K562 (cell line): ENCODE data around the gene SCFD2. TPM values are rescaled to one million over a fixed set of nuclear protein-coding genes. Genes with fewer than 3 reads are reported as not detected.

Experiments used
- CBX5 ChIP-seq: IDR thresholded peaks from 2 replicates; pipeline ENCODE4 v1.6.1; 2014; ENCODE audit warnings: low read depth, borderline replicate concordance
- ETV5 ChIP-seq: sonication (generic); formaldehyde crosslinking; IDR thresholded peaks from 2 replicates; pipeline ENCODE4 v1.4.0; 2020; ENCODE audit warnings: low read depth, mild to moderate bottlenecking, missing genetic modification reagents
- EWSR1 ChIP-seq: fragments of 450-650 bp; IDR thresholded peaks from 2 replicates; pipeline ENCODE4 v1.6.1; 2018; ENCODE audit warnings: borderline replicate concordance, mild to moderate bottlenecking, low read depth, moderate library complexity; ENCODE audit not compliant: partially characterized antibody
- KLF13 ChIP-seq: fragments of 450-650 bp; IDR thresholded peaks from 2 replicates; pipeline ENCODE4 v1.6.1; 2016; ENCODE audit warnings: missing genetic modification characterization, low read depth, mild to moderate bottlenecking, missing compliant biosample characterization, moderate library complexity, borderline replicate concordance
- MCM7 ChIP-seq, 2 experiments: fragments of 450-650 bp; IDR thresholded peaks; 2 replicates each; pipeline ENCODE4 v1.6.1; 2016 to 2018
- MYC ChIP-seq, 2 experiments: fragments of 250-450 bp in 1 of 2; sonication (Bioruptor Pico) in 1 of 2; IDR thresholded peaks; 2 replicates each; pipeline versions ENCODE4 v1.5.1 to v1.6.1; 2012 to 2021; ENCODE audit warnings: low read depth in 2 of 2, borderline replicate concordance in 1 of 2, improper control_type of control experiment in 1 of 2, low read length in 1 of 2, mild to moderate bottlenecking in 1 of 2, moderate library complexity in 1 of 2
- PPARD ChIP-seq: fragments of 250-450 bp; sonication (Bioruptor Pico); IDR thresholded peaks from 2 replicates; pipeline ENCODE4 v1.8.0; 2022; ENCODE audit warnings: inconsistent platforms, mild to moderate bottlenecking, moderate library complexity
- SMC3 ChIP-seq: conservative IDR thresholded peaks from 2 replicates; pipeline ENCODE4 v1.6.1; 2011; ENCODE audit warnings: low read depth, low read length, improper control_type of control experiment; ENCODE audit not compliant: insufficient read depth
- XRCC3 ChIP-seq: fragments of 450-650 bp; IDR thresholded peaks from 2 replicates; pipeline ENCODE4 v1.6.1; 2017; ENCODE audit warnings: mild to moderate bottlenecking, moderate library complexity
- ZBTB7A ChIP-seq: IDR thresholded peaks from 2 replicates; pipeline ENCODE4 v1.6.1; 2011; ENCODE audit warnings: low read depth, mild to moderate bottlenecking, low read length, moderate library complexity, borderline replicate concordance; ENCODE audit not compliant: control insufficient read depth
- ZBTB8A ChIP-seq: fragments of 450-650 bp; IDR thresholded peaks from 2 replicates; pipeline ENCODE4 v1.6.1; 2018; ENCODE audit warnings: mild to moderate bottlenecking, moderate library complexity; ENCODE audit not compliant: partially characterized antibody
- ZNF561 ChIP-seq: fragments of 450-650 bp; formaldehyde crosslinking; conservative IDR thresholded peaks from 2 replicates; pipeline ENCODE4 v1.4.0; 2020; ENCODE audit warnings: mild to moderate bottlenecking, moderate library complexity
- polyA plus RNA-seq, 8 experiments: library from polyadenylated mRNA; depleted of rRNA in 4 of 8; stranded (reverse) in 5 of 8; unstranded in 3 of 8; fragments of >200 nt; fragmentation: Nextera tagmentation in 2 of 8; fragmentation: Illumina TruSeq in 1 of 8; extraction: Ambion mirVana in 2 of 8; extraction: Trizol in 1 of 8; gene quantifications; 2 replicates each; pipeline versions ENCODE4 v1.2.1 to v1.2.3, GENCODE V29; 2011 to 2014; ENCODE audit warnings: inconsistent platforms in 1 of 8, missing spikeins in 1 of 8
- total RNA-seq, 7 experiments: library from RNA; depleted of rRNA in 6 of 7; stranded (reverse); fragments of >200 nt in 6 of 7; fragmentation: Illumina TruSeq in 2 of 7; extraction: Trizol in 2 of 7; gene quantifications; 2 replicates each; pipeline versions ENCODE4 v1.2.1 to v1.2.3, GENCODE V29; 2011 to 2021; ENCODE audit warnings: low replicate concordance in 1 of 7
- TF ChIP-seq, protein P1 (sequence below), 2 experiments: fragments of 150-350 bp in 1 of 2; IDR thresholded peaks; 2 replicates each; pipeline ENCODE4 v1.6.1; 2012 to 2016; ENCODE audit warnings: low read depth in 2 of 2, low read length in 2 of 2, mild to moderate bottlenecking in 1 of 2, moderate library complexity in 1 of 2
- TF ChIP-seq, protein P2 (sequence below): sonication (generic); formaldehyde crosslinking; IDR thresholded peaks from 2 replicates; pipeline ENCODE4 v1.8.0; 2022; ENCODE audit warnings: mild to moderate bottlenecking, low read depth, missing genetic modification reagents
- TF ChIP-seq, protein P3 (sequence below): fragments of 450-650 bp; formaldehyde crosslinking; IDR thresholded peaks from 2 replicates; pipeline ENCODE4 v1.4.0; 2020; ENCODE audit warnings: mild to moderate bottlenecking, moderate library complexity
- TF ChIP-seq, protein P4 (sequence below): fragments of 200-800 bp; sonication (Bioruptor generic); IDR thresholded peaks from 2 replicates; pipeline ENCODE4 v1.6.1; 2016; ENCODE audit warnings: missing genetic modification characterization, missing compliant biosample characterization

The SCFD2 gene
- total and polyA plus RNA-seq, 9 of the 15 experiments (the other 6 are each of a cell fraction or from before 2014, with no cell fraction given): 5.7 to 30.3 (median 22.8) TPM

DNA sequence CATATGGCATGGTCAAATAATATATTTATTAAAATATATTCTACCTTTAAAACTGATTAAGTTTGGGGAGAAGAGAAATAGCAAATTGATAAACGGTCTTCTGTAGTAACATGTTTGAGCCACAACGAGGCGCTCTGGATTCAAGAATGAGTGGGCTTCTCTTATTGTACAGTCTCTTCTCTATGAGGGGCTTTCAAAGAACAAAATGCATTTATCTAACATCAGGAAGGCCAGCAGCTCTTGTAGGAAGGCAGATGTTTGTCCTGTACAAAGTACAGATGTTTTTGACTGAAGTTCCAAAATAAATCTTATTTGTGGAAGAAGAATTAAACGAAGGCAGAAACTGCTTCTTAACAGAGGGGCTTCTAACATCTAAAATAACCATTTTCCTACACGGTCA, 350.2 kb downstream of the SCFD2 start (continued):
- TF ChIP-seq CBX5 (no peak), ETV5 (CRISPR knock-in tag) (no peak), ZBTB8A (no peak), XRCC3 (no peak), ZNF561 (CRISPR knock-in tag) (no peak), PPARD (no peak), MCM7 (IDR thresholded peaks at IDR 0.05) (no peak), ZBTB7A (no peak), KLF13 (tag) (no peak), SMC3 (peak; percentile 46), EWSR1 (no peak), MYC (IDR thresholded peaks at IDR 0.05; ENCODE audit: low read depth, low read length) (no peak), MYC (CRISPR knock-in tag; IDR thresholded peaks at IDR 0.05; ENCODE audit: borderline replicate concordance, low read depth) (no peak)
- TF ChIP-seq, protein P1, sequence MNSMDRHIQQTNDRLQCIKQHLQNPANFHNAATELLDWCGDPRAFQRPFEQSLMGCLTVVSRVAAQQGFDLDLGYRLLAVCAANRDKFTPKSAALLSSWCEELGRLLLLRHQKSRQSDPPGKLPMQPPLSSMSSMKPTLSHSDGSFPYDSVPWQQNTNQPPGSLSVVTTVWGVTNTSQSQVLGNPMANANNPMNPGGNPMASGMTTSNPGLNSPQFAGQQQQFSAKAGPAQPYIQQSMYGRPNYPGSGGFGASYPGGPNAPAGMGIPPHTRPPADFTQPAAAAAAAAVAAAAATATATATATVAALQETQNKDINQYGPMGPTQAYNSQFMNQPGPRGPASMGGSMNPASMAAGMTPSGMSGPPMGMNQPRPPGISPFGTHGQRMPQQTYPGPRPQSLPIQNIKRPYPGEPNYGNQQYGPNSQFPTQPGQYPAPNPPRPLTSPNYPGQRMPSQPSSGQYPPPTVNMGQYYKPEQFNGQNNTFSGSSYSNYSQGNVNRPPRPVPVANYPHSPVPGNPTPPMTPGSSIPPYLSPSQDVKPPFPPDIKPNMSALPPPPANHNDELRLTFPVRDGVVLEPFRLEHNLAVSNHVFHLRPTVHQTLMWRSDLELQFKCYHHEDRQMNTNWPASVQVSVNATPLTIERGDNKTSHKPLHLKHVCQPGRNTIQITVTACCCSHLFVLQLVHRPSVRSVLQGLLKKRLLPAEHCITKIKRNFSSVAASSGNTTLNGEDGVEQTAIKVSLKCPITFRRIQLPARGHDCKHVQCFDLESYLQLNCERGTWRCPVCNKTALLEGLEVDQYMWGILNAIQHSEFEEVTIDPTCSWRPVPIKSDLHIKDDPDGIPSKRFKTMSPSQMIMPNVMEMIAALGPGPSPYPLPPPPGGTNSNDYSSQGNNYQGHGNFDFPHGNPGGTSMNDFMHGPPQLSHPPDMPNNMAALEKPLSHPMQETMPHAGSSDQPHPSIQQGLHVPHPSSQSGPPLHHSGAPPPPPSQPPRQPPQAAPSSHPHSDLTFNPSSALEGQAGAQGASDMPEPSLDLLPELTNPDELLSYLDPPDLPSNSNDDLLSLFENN (IDR thresholded peaks at IDR 0.05; ENCODE audit: low read depth in 2 of 2, low read length in 2 of 2): no peak
- TF ChIP-seq, protein P2, sequence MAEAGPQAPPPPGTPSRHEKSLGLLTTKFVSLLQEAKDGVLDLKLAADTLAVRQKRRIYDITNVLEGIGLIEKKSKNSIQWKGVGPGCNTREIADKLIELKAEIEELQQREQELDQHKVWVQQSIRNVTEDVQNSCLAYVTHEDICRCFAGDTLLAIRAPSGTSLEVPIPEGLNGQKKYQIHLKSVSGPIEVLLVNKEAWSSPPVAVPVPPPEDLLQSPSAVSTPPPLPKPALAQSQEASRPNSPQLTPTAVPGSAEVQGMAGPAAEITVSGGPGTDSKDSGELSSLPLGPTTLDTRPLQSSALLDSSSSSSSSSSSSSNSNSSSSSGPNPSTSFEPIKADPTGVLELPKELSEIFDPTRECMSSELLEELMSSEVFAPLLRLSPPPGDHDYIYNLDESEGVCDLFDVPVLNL (CRISPR knock-in tag): no peak
- TF ChIP-seq, protein P3, sequence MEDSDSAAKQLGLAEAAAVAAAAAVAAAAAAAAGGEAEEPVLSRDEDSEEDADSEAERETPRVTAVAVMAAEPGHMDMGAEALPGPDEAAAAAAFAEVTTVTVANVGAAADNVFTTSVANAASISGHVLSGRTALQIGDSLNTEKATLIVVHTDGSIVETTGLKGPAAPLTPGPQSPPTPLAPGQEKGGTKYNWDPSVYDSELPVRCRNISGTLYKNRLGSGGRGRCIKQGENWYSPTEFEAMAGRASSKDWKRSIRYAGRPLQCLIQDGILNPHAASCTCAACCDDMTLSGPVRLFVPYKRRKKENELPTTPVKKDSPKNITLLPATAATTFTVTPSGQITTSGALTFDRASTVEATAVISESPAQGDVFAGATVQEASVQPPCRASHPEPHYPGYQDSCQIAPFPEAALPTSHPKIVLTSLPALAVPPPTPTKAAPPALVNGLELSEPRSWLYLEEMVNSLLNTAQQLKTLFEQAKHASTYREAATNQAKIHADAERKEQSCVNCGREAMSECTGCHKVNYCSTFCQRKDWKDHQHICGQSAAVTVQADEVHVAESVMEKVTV: peak; percentile 64
- TF ChIP-seq, protein P4, sequence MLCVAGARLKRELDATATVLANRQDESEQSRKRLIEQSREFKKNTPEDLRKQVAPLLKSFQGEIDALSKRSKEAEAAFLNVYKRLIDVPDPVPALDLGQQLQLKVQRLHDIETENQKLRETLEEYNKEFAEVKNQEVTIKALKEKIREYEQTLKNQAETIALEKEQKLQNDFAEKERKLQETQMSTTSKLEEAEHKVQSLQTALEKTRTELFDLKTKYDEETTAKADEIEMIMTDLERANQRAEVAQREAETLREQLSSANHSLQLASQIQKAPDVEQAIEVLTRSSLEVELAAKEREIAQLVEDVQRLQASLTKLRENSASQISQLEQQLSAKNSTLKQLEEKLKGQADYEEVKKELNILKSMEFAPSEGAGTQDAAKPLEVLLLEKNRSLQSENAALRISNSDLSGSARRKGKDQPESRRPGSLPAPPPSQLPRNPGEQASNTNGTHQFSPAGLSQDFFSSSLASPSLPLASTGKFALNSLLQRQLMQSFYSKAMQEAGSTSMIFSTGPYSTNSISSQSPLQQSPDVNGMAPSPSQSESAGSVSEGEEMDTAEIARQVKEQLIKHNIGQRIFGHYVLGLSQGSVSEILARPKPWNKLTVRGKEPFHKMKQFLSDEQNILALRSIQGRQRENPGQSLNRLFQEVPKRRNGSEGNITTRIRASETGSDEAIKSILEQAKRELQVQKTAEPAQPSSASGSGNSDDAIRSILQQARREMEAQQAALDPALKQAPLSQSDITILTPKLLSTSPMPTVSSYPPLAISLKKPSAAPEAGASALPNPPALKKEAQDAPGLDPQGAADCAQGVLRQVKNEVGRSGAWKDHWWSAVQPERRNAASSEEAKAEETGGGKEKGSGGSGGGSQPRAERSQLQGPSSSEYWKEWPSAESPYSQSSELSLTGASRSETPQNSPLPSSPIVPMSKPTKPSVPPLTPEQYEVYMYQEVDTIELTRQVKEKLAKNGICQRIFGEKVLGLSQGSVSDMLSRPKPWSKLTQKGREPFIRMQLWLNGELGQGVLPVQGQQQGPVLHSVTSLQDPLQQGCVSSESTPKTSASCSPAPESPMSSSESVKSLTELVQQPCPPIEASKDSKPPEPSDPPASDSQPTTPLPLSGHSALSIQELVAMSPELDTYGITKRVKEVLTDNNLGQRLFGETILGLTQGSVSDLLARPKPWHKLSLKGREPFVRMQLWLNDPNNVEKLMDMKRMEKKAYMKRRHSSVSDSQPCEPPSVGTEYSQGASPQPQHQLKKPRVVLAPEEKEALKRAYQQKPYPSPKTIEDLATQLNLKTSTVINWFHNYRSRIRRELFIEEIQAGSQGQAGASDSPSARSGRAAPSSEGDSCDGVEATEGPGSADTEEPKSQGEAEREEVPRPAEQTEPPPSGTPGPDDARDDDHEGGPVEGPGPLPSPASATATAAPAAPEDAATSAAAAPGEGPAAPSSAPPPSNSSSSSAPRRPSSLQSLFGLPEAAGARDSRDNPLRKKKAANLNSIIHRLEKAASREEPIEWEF (CRISPR knock-in tag): no peak
